ENCODE data around the gene ERN1.

The ERN1 gene

GRCh38 chr17:64056269-64057005, 73.5 kb downstream of the ERN1 start:
- no peak for DNase-seq

GRCh38 chr17:64055183-64056142, 74.5 kb downstream of the ERN1 start:
- DNase-seq, result no peak

GRCh38 chr17:64054304-64054703, 75.6 kb downstream of the ERN1 start:
- no peak for DNase-seq

- DNase-seq, result no peak
Measured at GRCh38 chr17:64053101-64053500, 76.8 kb downstream of the ERN1 start.

- DNase-seq, result no peak
Measured at GRCh38 chr17:64051153-64051552, 78.8 kb downstream of the ERN1 start.

GRCh38 chr17:64048805-64049204, 81.1 kb downstream of the ERN1 start:
- no peak for DNase-seq

GRCh38 chr17:64045176-64045575, 84.8 kb downstream of the ERN1 start:
- DNase-seq, result no peak

GRCh38 chr17:64042700-64043485, 87.1 kb downstream of the ERN1 start:
- DNase-seq, result no peak

GRCh38 chr17:64041912-64042311, 88.0 kb downstream of the ERN1 start:
- no peak for DNase-seq

GRCh38 chr17:64040206-64040605, 89.7 kb downstream of the ERN1 start:
- no peak for DNase-seq

- no peak for DNase-seq
Measured at GRCh38 chr17:64039106-64039400, 90.9 kb downstream of the ERN1 start.

- DNase-seq, result no peak
Measured at GRCh38 chr17:64038331-64039105, 91.4 kb downstream of the ERN1 start.

- no peak for DNase-seq
Measured at GRCh38 chr17:64037802-64038201, 92.1 kb downstream of the ERN1 start.

GRCh38 chr17:64037180-64037579, 92.8 kb downstream of the ERN1 start:
- no peak for DNase-seq

GRCh38 chr17:64036198-64036922, 93.6 kb downstream of the ERN1 start:
- DNase-seq, result peak in 1 of 2 experiments; percentile 16

GRCh38 chr17:64032081-64032480, 97.9 kb downstream of the ERN1 start:
- DNase-seq, result no peak

GRCh38 chr17:64028874-64029464, 101.0 kb downstream of the ERN1 start:
- peak; percentile 59 to 71 for DNase-seq

GRCh38 chr17:64025732-64026294, 104.1 kb downstream of the ERN1 start:
- peak; percentile 79 to 90 for DNase-seq

GRCh38 chr17:64024781-64025731, 104.9 kb downstream of the ERN1 start:
- DNase-seq, result no peak

GRCh38 chr17:64024215-64024654, 105.7 kb downstream of the ERN1 start:
- no peak for DNase-seq

Measured in AML-193 (cell line).